Endodermal cell (in vitro differentiated cells): ENCODE results near the gene DDX5. TPM values are rescaled to one million over a fixed set of nuclear protein-coding genes. Genes with fewer than 3 reads are reported as not detected.
A peak's percentile ranks its signal among the peaks of the same experiment; 100 is the strongest.

Source experiments
- DNase-seq: peaks from one replicate; pipeline ENCODE4 v3.0.0-alpha.2; 2017
- H3K27ac ChIP-seq: 2 replicates; pipeline ENCODE4 v1.5.1; 2013; ENCODE audit warnings: mild to moderate bottlenecking, low read depth, low read length, moderate library complexity
- H3K27me3 ChIP-seq: 2 replicates; pipeline ENCODE4 v1.6.1; 2013; ENCODE audit warnings: mild to moderate bottlenecking, low read length, moderate library complexity; ENCODE audit not compliant: insufficient read depth, control insufficient read depth, poor library complexity, severe bottlenecking
- H3K36me3 ChIP-seq: 2 replicates; pipeline ENCODE4 v1.7.0; 2013; ENCODE audit warnings: mild to moderate bottlenecking, low read length, moderate library complexity; ENCODE audit not compliant: control insufficient read depth, insufficient read depth
- H3K4me1 ChIP-seq: one replicate; pipeline ENCODE4 v1.7.0; 2013; ENCODE audit warnings: low read length; ENCODE audit not compliant: control insufficient read depth, insufficient read depth
- H3K4me3 ChIP-seq: 2 replicates; pipeline ENCODE4 v1.5.1; 2013; ENCODE audit warnings: mild to moderate bottlenecking, low read length, moderate library complexity
- H3K9ac ChIP-seq: 2 replicates; pipeline ENCODE4 v1.6.1; 2013; ENCODE audit warnings: mild to moderate bottlenecking, low read length, moderate library complexity; ENCODE audit not compliant: poor library complexity, severe bottlenecking; ENCODE audit errors: extremely low read depth
- H3K9me3 ChIP-seq: 2 replicates; pipeline ENCODE4 v1.6.1; 2013; ENCODE audit warnings: mild to moderate bottlenecking, low read length, moderate library complexity; ENCODE audit not compliant: control insufficient read depth
- H3K27ac Mint-ChIP-seq: 2 replicates; pipeline ENCODE4 v1.8.0; 2020; ENCODE audit warnings: mixed read lengths
- H3K27me3 Mint-ChIP-seq: 2 replicates; pipeline ENCODE4 v1.8.0; 2021; ENCODE audit warnings: mild to moderate bottlenecking, mixed read lengths; ENCODE audit not compliant: insufficient read depth
- H3K36me3 Mint-ChIP-seq: 2 replicates; pipeline ENCODE4 v1.8.0; 2020; ENCODE audit warnings: low read depth, mixed read lengths
- H3K4me1 Mint-ChIP-seq: 2 replicates; pipeline ENCODE4 v1.8.0; 2020; ENCODE audit warnings: mixed read lengths
- H3K4me3 Mint-ChIP-seq: 2 replicates; pipeline ENCODE4 v1.8.0; 2020; ENCODE audit warnings: mild to moderate bottlenecking, moderate library complexity, mixed read lengths
- H3K9me3 Mint-ChIP-seq: 2 replicates; pipeline ENCODE4 v1.8.0; 2020; ENCODE audit warnings: mild to moderate bottlenecking, mixed read lengths
- WGBS, 2 experiments: methylation state at CpG; one replicate each; pipeline versions ENCODE4 v1.1.5 to v1.1.7; 2013; ENCODE audit warnings: missing lambda C conversion rate in 2 of 2, mixed read lengths in 1 of 2; ENCODE audit not compliant: insufficient coverage in 1 of 2, insufficient read length in 1 of 2; 5-methylcytosine and 5-hydroxymethylcytosine counted together
- total RNA-seq, 2 donors: library from RNA; stranded (reverse); fragmentation: NEBNext Ultra II Directional in 1 of 2; extraction: Animal tissue kit (Norgen Biotek cat#: 25700) in 1 of 2; gene quantifications; 2 replicates in 1 of 2; 3 replicates in 1 of 2; pipeline ENCODE4 v1.2.1, GENCODE V29; 2021
- TF ChIP-seq, protein P1 (sequence below): fragments of 200-600 bp; sonication (generic); conservative IDR thresholded peaks from 2 replicates; pipeline ENCODE4 v1.5.0; 2021; ENCODE audit warnings: antibody characterized with exemption, mild to moderate bottlenecking

DDX5 gene
- total RNA-seq, 2 donors from 2014 or later: 687 to 894 TPM

DNA sequence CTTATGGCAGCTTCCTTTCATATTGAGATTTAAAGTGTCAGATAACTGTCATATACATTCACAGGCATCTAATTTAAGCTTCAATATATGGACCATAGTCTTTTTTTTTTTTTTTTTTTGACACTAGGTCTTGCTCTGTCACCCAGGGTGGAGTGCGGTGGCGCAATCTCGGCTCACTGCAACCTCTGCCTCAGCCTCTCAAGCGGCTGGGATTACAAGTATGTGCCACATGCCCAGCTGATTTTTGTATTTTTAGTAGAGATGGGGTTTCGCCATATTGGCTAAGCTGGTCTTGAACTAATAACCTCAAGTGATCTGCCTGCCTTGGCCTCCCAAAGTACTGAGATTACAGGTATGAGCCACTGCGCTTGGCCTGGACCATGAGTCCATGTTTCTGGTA lies 14.3 kb upstream of the DDX5 start:
- Histone ChIP-seq H3K4me1 (no peaks in the 10 kb centered on the region), H3K9me3 (no peaks in the 10 kb centered on the region), H3K36me3 (peaks cover 98% of the 10 kb centered on the region), H3K27me3 (no peaks in the 10 kb centered on the region), H3K9ac (no peak overlapping the region), H3K4me3 (no peak overlapping the region), H3K27ac (no peak overlapping the region)
- Mint-ChIP-seq H3K4me3 (no peak overlapping the region), H3K9me3 (no peaks in the 10 kb centered on the region), H3K4me1 (no peaks in the 10 kb centered on the region), H3K27ac (no peak overlapping the region), H3K36me3 (peaks cover 70% of the 10 kb centered on the region), H3K27me3 (no peaks in the 10 kb centered on the region)
- WGBS, 2 experiments: 87 to 95% methylated on average over 5 to 6 of the region's 6 CpGs
- no peak for DNase-seq
- TF ChIP-seq, protein P1, sequence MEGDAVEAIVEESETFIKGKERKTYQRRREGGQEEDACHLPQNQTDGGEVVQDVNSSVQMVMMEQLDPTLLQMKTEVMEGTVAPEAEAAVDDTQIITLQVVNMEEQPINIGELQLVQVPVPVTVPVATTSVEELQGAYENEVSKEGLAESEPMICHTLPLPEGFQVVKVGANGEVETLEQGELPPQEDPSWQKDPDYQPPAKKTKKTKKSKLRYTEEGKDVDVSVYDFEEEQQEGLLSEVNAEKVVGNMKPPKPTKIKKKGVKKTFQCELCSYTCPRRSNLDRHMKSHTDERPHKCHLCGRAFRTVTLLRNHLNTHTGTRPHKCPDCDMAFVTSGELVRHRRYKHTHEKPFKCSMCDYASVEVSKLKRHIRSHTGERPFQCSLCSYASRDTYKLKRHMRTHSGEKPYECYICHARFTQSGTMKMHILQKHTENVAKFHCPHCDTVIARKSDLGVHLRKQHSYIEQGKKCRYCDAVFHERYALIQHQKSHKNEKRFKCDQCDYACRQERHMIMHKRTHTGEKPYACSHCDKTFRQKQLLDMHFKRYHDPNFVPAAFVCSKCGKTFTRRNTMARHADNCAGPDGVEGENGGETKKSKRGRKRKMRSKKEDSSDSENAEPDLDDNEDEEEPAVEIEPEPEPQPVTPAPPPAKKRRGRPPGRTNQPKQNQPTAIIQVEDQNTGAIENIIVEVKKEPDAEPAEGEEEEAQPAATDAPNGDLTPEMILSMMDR: no peak

DNA sequence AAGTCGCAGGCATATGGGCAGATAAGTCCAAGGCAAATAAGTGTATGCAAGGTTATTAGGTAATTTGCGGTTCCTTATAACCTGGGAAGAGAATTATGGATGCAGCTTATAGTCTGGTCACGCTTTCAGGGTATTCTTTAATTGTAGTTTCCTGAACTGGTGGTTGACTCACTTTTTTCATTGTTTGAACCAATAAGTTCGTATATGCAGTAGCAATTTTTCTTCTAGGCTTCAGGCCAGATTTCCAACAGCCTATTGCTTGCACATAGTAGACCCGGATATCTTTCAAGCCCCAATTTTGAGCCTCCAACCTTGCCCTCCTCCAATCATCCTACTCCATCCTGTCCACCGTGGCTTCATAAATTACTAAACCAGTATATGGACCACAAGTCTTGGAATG lies 13.5 kb upstream of the DDX5 start:
- no peaks in the 10 kb centered on the region for H3K9me3 ChIP-seq
- Mint-ChIP-seq H3K4me1 (no peaks in the 10 kb centered on the region), H3K36me3 (peaks cover 73% of the 10 kb centered on the region), H3K27ac (no peak overlapping the region), H3K27me3 (no peaks in the 10 kb centered on the region), H3K4me3 (no peak overlapping the region), H3K9me3 (no peaks in the 10 kb centered on the region)
- peaks cover 98% of the 10 kb centered on the region for H3K36me3 ChIP-seq
- 95 to 96% methylated on average over 5 to 6 of the region's 6 CpGs for WGBS, 2 experiments
- no peak overlapping the region for H3K4me3 ChIP-seq
- H3K27me3 ChIP-seq: no peaks in the 10 kb centered on the region
- no peak overlapping the region for H3K27ac ChIP-seq
- DNase-seq: no peak
- TF ChIP-seq, protein P1: no peak
- H3K4me1 ChIP-seq: no peaks in the 10 kb centered on the region
- no peak overlapping the region for H3K9ac ChIP-seq

DNA sequence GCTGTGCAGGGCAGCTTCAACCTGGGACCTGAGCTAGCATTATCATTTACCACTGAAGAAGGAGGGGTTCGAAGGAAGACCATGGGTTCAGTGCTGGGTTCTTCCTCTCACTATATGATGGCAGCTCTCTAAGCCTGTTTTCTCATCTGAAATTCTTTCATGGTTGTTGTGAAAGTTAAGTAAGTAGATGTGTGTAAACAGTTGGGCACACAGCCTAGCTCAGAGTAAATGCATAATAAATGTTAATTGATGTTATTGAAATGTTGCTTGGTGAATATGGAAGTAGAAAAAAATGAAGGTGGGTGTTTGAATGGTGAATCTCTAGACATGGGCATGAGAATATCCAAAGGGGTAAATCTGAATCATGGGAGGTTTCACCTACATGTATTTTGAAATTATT lies 9.7 kb upstream of the DDX5 start:
- Mint-ChIP-seq H3K4me1 (no peaks in the 10 kb centered on the region), H3K27me3 (no peaks in the 10 kb centered on the region), H3K9me3 (peaks cover 1% of the 10 kb centered on the region), H3K27ac (peak overlapping the region; percentile 8), H3K36me3 (peaks cover 81% of the 10 kb centered on the region), H3K4me3 (no peak overlapping the region)
- Histone ChIP-seq H3K9ac (no peak overlapping the region), H3K4me1 (no peaks in the 10 kb centered on the region), H3K4me3 (no peak overlapping the region), H3K27me3 (no peaks in the 10 kb centered on the region), H3K27ac (no peak overlapping the region), H3K9me3 (no peaks in the 10 kb centered on the region), H3K36me3 (peaks cover 99% of the 10 kb centered on the region)
- WGBS, 2 experiments: 91 to 100% methylated on average over 1 of the region's 1 CpG
- TF ChIP-seq, protein P1: no peak
- no peak for DNase-seq
